Esophagus squamous epithelium (tissue), 4 donors: ENCODE results near the gene GMDS.

ENCODE experiments used
- CTCF ChIP-seq, 6 experiments: fragments of 450-650 bp in 4 of 6; fragments of 200-600 bp in 2 of 6; sonication (generic) in 2 of 6; IDR thresholded peaks; one replicate each; pipeline ENCODE4 v1.5.1; 2016 to 2019; ENCODE audit warnings: antibody characterized with exemption in 6 of 6, mild to moderate bottlenecking in 4 of 6, moderate library complexity in 4 of 6
- POLR2A ChIP-seq, 4 donors: fragments of 450-650 bp; IDR thresholded peaks; one replicate each; pipeline ENCODE4 v1.6.1; 2017; ENCODE audit warnings: antibody characterized with exemption in 4 of 4, mild to moderate bottlenecking in 4 of 4, moderate library complexity in 3 of 4

- TF ChIP-seq CTCF (IDR thresholded peaks at IDR 0.05): no peak
- TF ChIP-seq POLR2A (IDR thresholded peaks at IDR 0.05): no peak
Measured at GRCh38 chr6:1621070-1621701, 624.2 kb downstream of the GMDS start.
